ENCODE measurements around the gene TSHZ2. TPM values are rescaled to one million over a fixed set of nuclear protein-coding genes. Genes with fewer than 3 reads are reported as not detected.

TSHZ2 gene
- total RNA-seq, 4 donors from 2014 or later = 28.6 to 40.1 (median 35.5) TPM

GRCh38 chr20:52975029-52975732 lies 3.0 kb downstream of the TSHZ2 start:
- TF ChIP-seq, protein P1, sequence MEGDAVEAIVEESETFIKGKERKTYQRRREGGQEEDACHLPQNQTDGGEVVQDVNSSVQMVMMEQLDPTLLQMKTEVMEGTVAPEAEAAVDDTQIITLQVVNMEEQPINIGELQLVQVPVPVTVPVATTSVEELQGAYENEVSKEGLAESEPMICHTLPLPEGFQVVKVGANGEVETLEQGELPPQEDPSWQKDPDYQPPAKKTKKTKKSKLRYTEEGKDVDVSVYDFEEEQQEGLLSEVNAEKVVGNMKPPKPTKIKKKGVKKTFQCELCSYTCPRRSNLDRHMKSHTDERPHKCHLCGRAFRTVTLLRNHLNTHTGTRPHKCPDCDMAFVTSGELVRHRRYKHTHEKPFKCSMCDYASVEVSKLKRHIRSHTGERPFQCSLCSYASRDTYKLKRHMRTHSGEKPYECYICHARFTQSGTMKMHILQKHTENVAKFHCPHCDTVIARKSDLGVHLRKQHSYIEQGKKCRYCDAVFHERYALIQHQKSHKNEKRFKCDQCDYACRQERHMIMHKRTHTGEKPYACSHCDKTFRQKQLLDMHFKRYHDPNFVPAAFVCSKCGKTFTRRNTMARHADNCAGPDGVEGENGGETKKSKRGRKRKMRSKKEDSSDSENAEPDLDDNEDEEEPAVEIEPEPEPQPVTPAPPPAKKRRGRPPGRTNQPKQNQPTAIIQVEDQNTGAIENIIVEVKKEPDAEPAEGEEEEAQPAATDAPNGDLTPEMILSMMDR (IDR thresholded peaks at IDR 0.05; ENCODE audit: low read depth) = no peak

GRCh38 chr20:52975803-52976531 lies 3.8 kb downstream of the TSHZ2 start:
- TF ChIP-seq, protein P1 (IDR thresholded peaks at IDR 0.05; ENCODE audit: low read depth) = no peak

- TF ChIP-seq, protein P1 (IDR thresholded peaks at IDR 0.05; ENCODE audit: low read depth) = no peak
These were observed 6.7 kb downstream of the TSHZ2 start for GRCh38 chr20:52978851-52979250.

DNA sequence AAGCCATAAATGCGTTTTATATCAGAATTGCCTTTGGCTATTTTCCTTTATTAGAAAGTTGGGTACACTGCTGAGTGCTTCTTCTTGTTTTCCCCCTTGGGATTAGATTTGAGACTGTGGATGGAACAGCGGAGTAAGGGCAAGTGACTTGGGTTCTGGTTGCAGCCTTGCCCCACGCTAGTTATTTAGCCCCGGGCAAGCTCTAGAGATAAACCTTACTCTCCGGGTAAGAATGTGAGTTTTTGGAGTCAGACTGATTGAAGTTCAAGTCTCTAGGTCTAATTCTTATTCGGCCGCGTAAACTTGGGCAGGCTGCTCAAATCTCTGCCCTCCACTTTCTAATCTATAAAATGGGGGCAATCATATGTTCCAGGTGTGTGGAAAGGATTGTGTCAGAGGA lies 8.9 kb downstream of the TSHZ2 start:
- TF ChIP-seq, protein P1 (IDR thresholded peaks at IDR 0.05; ENCODE audit: low read depth) = no peak

DNA sequence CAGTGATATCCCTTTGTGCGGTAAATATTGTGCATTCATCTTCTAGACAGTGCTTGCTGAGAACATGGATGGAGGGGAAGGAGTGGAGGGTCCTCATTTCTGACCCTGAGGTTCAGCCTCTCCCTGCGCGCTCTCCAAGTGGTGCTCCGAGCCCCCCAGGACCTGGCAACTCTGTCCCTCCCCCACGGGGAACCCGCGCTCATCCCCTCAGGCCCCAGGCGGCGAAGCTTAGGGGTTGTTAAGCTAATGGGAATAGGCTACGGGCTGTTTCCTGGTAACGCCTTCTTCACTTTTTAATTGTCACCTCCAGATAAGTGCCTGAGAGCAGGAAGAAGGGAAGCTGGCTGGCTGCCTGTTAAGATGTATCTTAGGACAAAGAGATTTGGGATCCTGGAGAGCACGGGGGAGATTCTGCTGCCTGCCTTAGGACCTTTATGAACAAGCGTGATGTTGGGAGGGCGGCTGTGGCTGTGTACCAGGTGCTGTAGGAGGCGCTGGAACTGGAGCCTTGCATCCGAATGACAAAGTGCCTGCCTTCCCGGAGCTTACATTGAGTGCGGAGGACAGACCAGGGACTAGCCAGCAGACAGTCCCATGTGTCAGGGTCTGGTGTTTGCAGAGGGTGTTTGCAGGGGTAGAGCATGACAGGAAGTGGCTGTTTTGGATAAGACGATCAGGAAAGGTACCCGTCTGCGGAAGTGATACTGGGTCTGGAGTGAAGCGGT lies 11.7 kb downstream of the TSHZ2 start:
- TF ChIP-seq, protein P1 (IDR thresholded peaks at IDR 0.05; ENCODE audit: low read depth) = no peak

DNA sequence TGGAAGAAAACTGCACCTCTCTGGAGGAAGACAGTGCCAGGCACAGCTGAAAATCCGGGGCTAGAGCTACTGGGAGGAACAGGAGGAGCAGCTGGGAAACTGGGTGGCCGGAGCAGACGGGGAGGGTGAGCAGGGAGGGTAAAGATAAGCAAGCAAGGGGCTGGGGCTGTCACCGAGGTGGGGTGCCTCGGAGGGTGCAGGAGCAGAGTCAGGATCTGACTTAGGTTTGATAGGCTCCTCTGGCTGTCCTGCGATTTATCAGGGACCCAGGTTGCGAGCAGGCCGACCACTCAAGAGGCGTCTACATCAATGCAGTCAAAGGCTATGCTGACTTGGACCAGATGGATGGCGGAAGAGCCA lies 12.3 kb downstream of the TSHZ2 start:
- TF ChIP-seq, protein P1 (IDR thresholded peaks at IDR 0.05; ENCODE audit: low read depth) = no peak

- TF ChIP-seq, protein P1 (IDR thresholded peaks at IDR 0.05; ENCODE audit: low read depth) = no peak
These were observed 13.5 kb downstream of the TSHZ2 start for GRCh38 chr20:52985687-52986086.
